ENCODE data around the gene GPR65.
A peak's percentile ranks its signal among the peaks of the same experiment; 100 is the strongest.

GPR65 gene

GRCh38 chr14:88040146-88040545, 35.2 kb downstream of the GPR65 start:
- H3K36me3 Mint-ChIP-seq (ENCODE audit: low read depth) = no peaks in the 10 kb centered on the region
- no peak overlapping the region for H3K27ac Mint-ChIP-seq
- no peaks in the 10 kb centered on the region for H3K9me3 Mint-ChIP-seq
- no peak overlapping the region for H3K4me3 Mint-ChIP-seq
- no peaks in the 10 kb centered on the region for H3K27me3 Mint-ChIP-seq
- H3K4me1 Mint-ChIP-seq (ENCODE audit: low read depth) = peaks cover 24% of the 10 kb centered on the region
- DNase-seq = no peak

GRCh38 chr14:88043529-88044443, 38.9 kb downstream of the GPR65 start:
- no peak for DNase-seq
- Mint-ChIP-seq H3K27ac (no peak overlapping the region), H3K4me3 (no peak overlapping the region), H3K4me1 (ENCODE audit: low read depth) (peaks cover 17% of the 10 kb centered on the region), H3K27me3 (no peaks in the 10 kb centered on the region), H3K9me3 (no peaks in the 10 kb centered on the region), H3K36me3 (ENCODE audit: low read depth) (no peaks in the 10 kb centered on the region)

- H3K36me3 Mint-ChIP-seq (ENCODE audit: low read depth) = no peaks in the 10 kb centered on the region
- DNase-seq = no peak
Observed at GRCh38 chr14:88044444-88044758, 39.5 kb downstream of the GPR65 start.

GRCh38 chr14:88044776-88045446, 40.0 kb downstream of the GPR65 start:
- Mint-ChIP-seq H3K4me3 (peak overlapping the region; percentile 27), H3K4me1 (ENCODE audit: low read depth) (peaks cover 17% of the 10 kb centered on the region), H3K27me3 (no peaks in the 10 kb centered on the region), H3K9me3 (no peaks in the 10 kb centered on the region), H3K27ac (peak overlapping the region; percentile 88), H3K36me3 (ENCODE audit: low read depth) (no peaks in the 10 kb centered on the region)
- no peak for DNase-seq

More at GRCh38 chr14:88044444-88044758, 39.5 kb downstream of the GPR65 start:
- peaks cover 16% of the 10 kb centered on the region for H3K4me1 Mint-ChIP-seq (ENCODE audit: low read depth)
- H3K4me3 Mint-ChIP-seq = no peak overlapping the region
- H3K9me3 Mint-ChIP-seq = no peaks in the 10 kb centered on the region
- no peak overlapping the region for H3K27ac Mint-ChIP-seq
- H3K27me3 Mint-ChIP-seq = no peaks in the 10 kb centered on the region

GRCh38 chr14:88045705-88046104, 40.8 kb downstream of the GPR65 start:
- no peak overlapping the region for H3K4me3 Mint-ChIP-seq
- DNase-seq = no peak

GRCh38 chr14:88048351-88048750, 43.4 kb downstream of the GPR65 start:
- H3K36me3 Mint-ChIP-seq (ENCODE audit: low read depth) = peaks cover 3% of the 10 kb centered on the region
- no peak overlapping the region for H3K4me3 Mint-ChIP-seq
- H3K27me3 Mint-ChIP-seq = no peaks in the 10 kb centered on the region
- peaks cover 26% of the 10 kb centered on the region for H3K4me1 Mint-ChIP-seq (ENCODE audit: low read depth)
- H3K27ac Mint-ChIP-seq = no peak overlapping the region
- no peak for DNase-seq
- peaks cover 5% of the 10 kb centered on the region for H3K9me3 Mint-ChIP-seq

More at GRCh38 chr14:88045705-88046104, 40.8 kb downstream of the GPR65 start:
- no peaks in the 10 kb centered on the region for H3K9me3 Mint-ChIP-seq
- no peaks in the 10 kb centered on the region for H3K36me3 Mint-ChIP-seq (ENCODE audit: low read depth)
- H3K27ac Mint-ChIP-seq = no peak overlapping the region
- no peaks in the 10 kb centered on the region for H3K27me3 Mint-ChIP-seq
- peaks cover 25% of the 10 kb centered on the region for H3K4me1 Mint-ChIP-seq (ENCODE audit: low read depth)

GRCh38 chr14:88049266-88049665, 44.3 kb downstream of the GPR65 start:
- H3K27ac Mint-ChIP-seq = no peak overlapping the region
- peaks cover 4% of the 10 kb centered on the region for H3K36me3 Mint-ChIP-seq (ENCODE audit: low read depth)
- DNase-seq = no peak
- H3K4me1 Mint-ChIP-seq (ENCODE audit: low read depth) = peaks cover 23% of the 10 kb centered on the region
- peaks cover 9% of the 10 kb centered on the region for H3K9me3 Mint-ChIP-seq
- H3K4me3 Mint-ChIP-seq = no peak overlapping the region
- H3K27me3 Mint-ChIP-seq = no peaks in the 10 kb centered on the region

- no peak overlapping the region for H3K27ac Mint-ChIP-seq
- no peak for DNase-seq
- no peaks in the 10 kb centered on the region for H3K27me3 Mint-ChIP-seq
- H3K4me1 Mint-ChIP-seq (ENCODE audit: low read depth) = peaks cover 17% of the 10 kb centered on the region
- peaks cover 9% of the 10 kb centered on the region for H3K9me3 Mint-ChIP-seq
- H3K36me3 Mint-ChIP-seq (ENCODE audit: low read depth) = peaks cover 4% of the 10 kb centered on the region
- H3K4me3 Mint-ChIP-seq = no peak overlapping the region
Observed at GRCh38 chr14:88049936-88050335, 45.0 kb downstream of the GPR65 start.

- no peak for DNase-seq
- H3K27me3 Mint-ChIP-seq = peaks cover 4% of the 10 kb centered on the region
- no peak overlapping the region for H3K27ac Mint-ChIP-seq
- no peaks in the 10 kb centered on the region for H3K4me1 Mint-ChIP-seq (ENCODE audit: low read depth)
- H3K36me3 Mint-ChIP-seq (ENCODE audit: low read depth) = no peaks in the 10 kb centered on the region
- H3K4me3 Mint-ChIP-seq = no peak overlapping the region
- H3K9me3 Mint-ChIP-seq = no peaks in the 10 kb centered on the region
Observed at GRCh38 chr14:88060576-88060975, 55.6 kb downstream of the GPR65 start.

- no peaks in the 10 kb centered on the region for H3K9me3 Mint-ChIP-seq
- no peaks in the 10 kb centered on the region for H3K4me1 Mint-ChIP-seq (ENCODE audit: low read depth)
- H3K27me3 Mint-ChIP-seq = no peaks in the 10 kb centered on the region
- no peaks in the 10 kb centered on the region for H3K36me3 Mint-ChIP-seq (ENCODE audit: low read depth)
- no peak for DNase-seq
- H3K27ac Mint-ChIP-seq = no peak overlapping the region
- H3K4me3 Mint-ChIP-seq = no peak overlapping the region
Observed at GRCh38 chr14:88063811-88064210, 58.9 kb downstream of the GPR65 start.

Measured in activated T-cell treated with anti-CD3 and anti-CD28 coated beads, Interleukin-2, amount 50 U/mL, for 24 hours (primary cell).